Measurements from ENCODE around the gene FAM20C. TPM values are rescaled to one million over a fixed set of nuclear protein-coding genes. Genes with fewer than 3 reads are reported as not detected.

FAM20C gene
- total RNA-seq, 2 experiments from 2014 or later = not detected

DNA sequence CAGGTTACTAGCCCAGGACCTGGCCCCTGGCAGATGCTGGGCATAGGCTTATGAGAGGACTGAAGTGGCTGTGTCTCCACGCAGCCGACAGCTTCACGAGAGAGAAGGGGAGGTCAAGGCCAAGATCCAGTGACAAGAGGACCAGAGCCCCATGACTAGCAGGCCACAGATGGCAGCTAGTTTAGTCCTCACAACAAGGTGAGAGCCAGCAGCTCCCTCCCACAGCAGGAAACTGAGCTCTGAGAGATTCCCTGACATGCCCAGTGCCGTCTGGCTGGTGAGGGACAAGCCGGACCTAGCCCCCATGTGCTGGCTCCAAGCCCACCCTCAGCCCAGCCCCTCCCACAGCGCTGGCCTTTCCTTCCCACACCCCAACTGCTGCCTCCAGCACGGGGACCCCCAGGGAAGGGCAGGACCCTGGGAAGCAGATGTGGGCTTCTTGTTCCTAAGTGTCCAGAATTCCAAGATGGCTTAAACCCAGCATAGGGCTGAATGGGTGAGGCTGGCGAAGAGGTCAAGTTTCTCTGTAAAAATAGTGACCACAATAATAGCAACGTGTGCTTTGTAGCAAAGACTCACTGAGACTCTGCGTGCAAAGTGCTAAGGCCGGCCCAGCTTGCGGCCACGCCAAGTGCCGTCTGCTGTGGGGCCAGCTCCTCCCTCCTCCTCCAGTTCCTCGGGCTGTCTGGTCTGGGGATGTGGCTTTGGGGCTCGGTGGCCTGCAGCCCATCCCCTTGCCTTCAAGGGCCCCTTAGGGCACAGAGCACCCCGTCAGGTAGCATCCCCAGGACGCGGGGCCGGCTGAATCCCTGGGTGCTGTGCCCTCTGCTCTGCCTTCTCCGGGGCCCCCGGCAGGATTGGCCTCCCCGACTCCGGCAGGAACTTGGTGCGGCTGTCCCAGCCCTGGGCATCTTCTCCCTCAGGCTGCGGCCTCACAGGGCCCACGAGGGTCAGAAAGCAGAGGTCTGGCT, 7.8 kb upstream of the FAM20C start:
- Histone ChIP-seq H3K9me3 (ENCODE audit: low read length) (no peaks in the 10 kb centered on the region), H3K27ac (ENCODE audit: low read depth, low read length, poor library complexity, severe bottlenecking) (no peak overlapping the region), H2AFZ (ENCODE audit: low read length) (no peak overlapping the region), H3K79me2 (ENCODE audit: insufficient read depth, low read depth, low read length) (no peaks in the 10 kb centered on the region), H3K9me2 (ENCODE audit: insufficient read depth, low read length) (no peaks in the 10 kb centered on the region), H4K20me1 (ENCODE audit: insufficient read depth, low read length) (no peaks in the 10 kb centered on the region), H3K4me1 (ENCODE audit: insufficient read depth, low read length, poor library complexity, severe bottlenecking) (no peaks in the 10 kb centered on the region), H3K4me3 (ENCODE audit: low read depth, low read length, poor library complexity, severe bottlenecking) (no peak overlapping the region), H3K4me2 (ENCODE audit: low read length) (no peak overlapping the region), H3K36me3 (ENCODE audit: insufficient read depth, low read length) (no peaks in the 10 kb centered on the region)
- no peak for TF ChIP-seq CTCF (conservative IDR thresholded peaks at IDR 0.05; ENCODE audit: low read length)
- no peak for TF ChIP-seq EZH2phosphoT487 (IDR thresholded peaks at IDR 0.05; ENCODE audit: borderline replicate concordance, low read depth, low read length)
- DNase-seq (ENCODE audit: low spot score) = no peak
- BruUV-seq (replicated peaks) = no TSS peak
- ChIA-PET POLR2A (no interaction called here), CTCF (ENCODE audit: unreplicated experiment) (no interaction called here)
- intact Hi-C loops (cut with micrococcal nuclease; ENCODE audit: unreplicated experiment) = no loop called here

GRCh38 chr7:186516-187113, 5.8 kb upstream of the FAM20C start:
- POLR2A ChIA-PET = no interaction called here

More at GRCh38 chr7:186516-187113, 5.8 kb upstream of the FAM20C start:
- no peaks in the 10 kb centered on the region for H4K20me1 ChIP-seq (ENCODE audit: insufficient read depth, low read length)
- no peak overlapping the region for H3K27ac ChIP-seq (ENCODE audit: low read depth, low read length, poor library complexity, severe bottlenecking)
- H3K36me3 ChIP-seq (ENCODE audit: insufficient read depth, low read length) = no peaks in the 10 kb centered on the region
- DNase-seq (ENCODE audit: low spot score) = no peak
- TF ChIP-seq EZH2phosphoT487 (IDR thresholded peaks at IDR 0.05; ENCODE audit: borderline replicate concordance, low read depth, low read length) = no peak
- no peak for TF ChIP-seq CTCF (conservative IDR thresholded peaks at IDR 0.05; ENCODE audit: low read length)
- H3K4me2 ChIP-seq (ENCODE audit: low read length) = no peak overlapping the region
- H3K79me2 ChIP-seq (ENCODE audit: insufficient read depth, low read depth, low read length) = no peaks in the 10 kb centered on the region
- H3K9me3 ChIP-seq (ENCODE audit: low read length) = no peaks in the 10 kb centered on the region
- H3K4me1 ChIP-seq (ENCODE audit: insufficient read depth, low read length, poor library complexity, severe bottlenecking) = no peaks in the 10 kb centered on the region
- BruUV-seq (replicated peaks) = no TSS peak
- H3K4me3 ChIP-seq (ENCODE audit: low read depth, low read length, poor library complexity, severe bottlenecking) = no peak overlapping the region
- H3K9me2 ChIP-seq (ENCODE audit: insufficient read depth, low read length) = no peaks in the 10 kb centered on the region
- H2AFZ ChIP-seq (ENCODE audit: low read length) = no peak overlapping the region
- CTCF ChIA-PET (ENCODE audit: unreplicated experiment) = no interaction called here
- intact Hi-C loops (cut with micrococcal nuclease; ENCODE audit: unreplicated experiment) = no loop called here
